ES-I3 (cell line): Measurements from ENCODE around the gene C3orf22.
"Not testable (repeated sequence)": the region's sequence is repeated elsewhere in the genome, so short reads cannot be mapped to it uniquely, and the experiment has no call there.

Source experiments
- H3K36me3 ChIP-seq: 2 replicates; pipeline ENCODE4 v1.6.1; 2013; ENCODE audit warnings: mild to moderate bottlenecking, low read length, control low read depth, moderate library complexity; ENCODE audit not compliant: insufficient read depth
- H3K4me1 ChIP-seq: 2 replicates; pipeline ENCODE4 v1.6.1; 2013; ENCODE audit warnings: mild to moderate bottlenecking, control low read depth, low read length; ENCODE audit not compliant: insufficient read depth
- H3K9ac ChIP-seq: 2 replicates; pipeline ENCODE4 v1.6.1; 2013; ENCODE audit warnings: low read depth, mild to moderate bottlenecking, low read length, moderate library complexity
- H3K9me3 ChIP-seq: 2 replicates; pipeline ENCODE4 v1.6.1; 2013; ENCODE audit warnings: mild to moderate bottlenecking, low read length, moderate library complexity; ENCODE audit not compliant: control insufficient read depth, insufficient read depth

The C3orf22 gene, protein sequence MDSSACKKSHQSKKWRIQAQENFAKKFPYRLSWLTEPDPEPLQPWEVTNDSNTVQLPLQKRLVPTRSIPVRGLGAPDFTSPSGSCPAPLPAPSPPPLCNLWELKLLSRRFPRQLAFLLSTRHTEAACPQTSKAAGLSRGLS

DNA sequence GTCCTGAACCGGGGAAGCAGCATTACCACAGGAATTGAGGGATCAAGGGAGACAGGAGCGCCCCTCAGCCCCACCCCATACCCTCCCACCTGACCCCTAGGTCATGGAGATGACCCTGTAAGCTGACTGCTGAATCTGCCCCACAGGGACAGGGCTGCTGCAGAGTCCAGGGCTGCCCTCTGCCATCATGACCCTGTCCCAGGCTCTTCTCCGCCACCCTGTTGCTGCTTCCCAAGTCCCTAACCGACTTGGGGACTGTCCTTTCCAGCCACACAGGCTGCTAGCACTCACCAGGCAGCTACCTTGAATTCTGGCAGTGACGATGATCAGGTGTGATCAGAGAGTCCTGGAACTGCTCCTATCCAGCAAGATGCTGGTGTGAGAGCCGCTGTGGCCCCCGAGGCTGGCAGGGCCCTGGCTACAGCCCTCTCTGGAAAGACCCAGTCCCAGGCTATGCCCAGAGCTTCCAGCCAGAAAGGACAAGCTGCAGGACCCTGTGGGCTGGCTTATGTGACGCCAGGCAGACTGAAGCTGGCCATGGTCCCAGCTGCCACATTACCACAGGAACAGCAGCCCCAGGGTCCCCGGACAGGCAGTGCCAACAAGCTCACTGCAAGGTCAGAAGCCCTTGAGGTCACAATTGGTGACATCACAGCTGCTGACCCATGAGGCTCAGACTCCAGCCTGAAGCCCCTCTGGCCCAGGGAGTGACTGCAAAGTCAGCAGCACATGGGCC lies at the start of gene C3orf22:
C3orf22 (minus strand) TSS at position 597 of the 736 bp plus-strand sequence. CDS start 5,542 bp downstream, outside the sequence.
- no peaks in the 10 kb centered on the region for H3K4me1 ChIP-seq
- no peaks in the 10 kb centered on the region for H3K9me3 ChIP-seq
- no peak within 1 kb of the TSS for H3K9ac ChIP-seq
- H3K36me3 ChIP-seq, result no peaks in the 10 kb centered on the region

DNA sequence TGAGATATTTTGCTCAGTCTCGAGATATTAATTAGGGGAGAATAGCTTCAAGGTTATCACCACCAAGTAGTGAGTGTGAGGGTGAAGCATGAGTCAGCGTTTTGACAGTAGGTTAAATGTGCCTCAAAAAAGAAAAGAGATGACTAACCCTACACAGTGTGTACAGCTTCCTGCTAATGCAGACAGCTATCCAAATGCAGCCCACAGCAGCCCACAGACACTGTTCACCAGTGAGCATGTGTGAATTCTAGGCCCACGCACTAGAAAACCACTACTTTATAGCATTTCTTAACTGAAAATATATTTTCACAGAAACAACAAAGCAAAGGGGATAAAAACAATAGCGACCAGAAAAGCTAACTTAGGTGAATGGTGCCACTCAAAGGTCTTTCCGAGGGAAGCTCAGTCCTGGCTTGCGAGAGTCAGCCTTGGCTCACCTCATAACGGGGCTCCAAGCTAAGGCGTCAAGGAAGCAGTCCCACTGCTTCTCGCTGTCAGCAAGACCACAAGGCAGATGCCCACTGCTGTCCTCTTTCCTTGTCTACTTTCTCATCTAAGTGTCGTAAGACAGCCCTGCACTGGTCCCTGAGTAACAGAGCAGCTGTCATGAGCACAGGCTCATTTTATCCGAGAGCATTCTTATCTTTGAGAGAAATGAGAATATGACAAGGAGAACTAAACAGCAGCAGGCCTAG lies 48.6 kb upstream of the C3orf22 start:
- H3K36me3 ChIP-seq, result no peaks in the 10 kb centered on the region
- no peak overlapping the region for H3K9ac ChIP-seq
- H3K9me3 ChIP-seq, result no peaks in the 10 kb centered on the region
- H3K4me1 ChIP-seq, result peaks cover 3% of the 10 kb centered on the region; the same call in 1 of the 2 replicates

GRCh38 chr3:126606001-126606400 lies 47.3 kb upstream of the C3orf22 start:
- Histone ChIP-seq H3K36me3 (no peaks in the 10 kb centered on the region), H3K9me3 (no peaks in the 10 kb centered on the region), H3K9ac (no peak overlapping the region), H3K4me1 (peaks cover 3% of the 10 kb centered on the region; the same call in 1 of the 2 replicates)

DNA sequence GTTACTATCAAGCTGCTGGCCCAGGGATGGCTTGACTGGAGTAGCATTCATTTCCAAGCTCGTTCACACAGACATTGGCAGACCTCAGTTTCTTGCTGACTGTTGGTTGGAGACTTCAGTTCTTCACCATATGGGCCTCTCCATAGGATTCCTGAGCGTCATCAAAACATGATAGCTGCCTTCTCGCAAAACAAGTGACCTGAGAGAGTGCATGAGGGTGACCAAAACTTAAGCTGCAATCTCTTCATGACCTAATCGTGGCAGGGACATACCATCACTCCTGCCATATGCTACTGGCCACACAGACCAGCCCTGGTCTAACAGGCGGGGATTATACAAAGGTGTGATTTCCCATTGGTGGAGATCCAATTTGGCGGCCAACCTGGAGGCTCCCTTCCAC lies 46.0 kb upstream of the C3orf22 start:
- Histone ChIP-seq H3K36me3 (no peaks in the 10 kb centered on the region), H3K9ac (no peak overlapping the region), H3K9me3 (no peaks in the 10 kb centered on the region), H3K4me1 (peaks cover 3% of the 10 kb centered on the region; the same call in 1 of the 2 replicates)

- no peaks in the 10 kb centered on the region for H3K4me1 ChIP-seq
- H3K36me3 ChIP-seq, result no peaks in the 10 kb centered on the region
- H3K9me3 ChIP-seq, result no peaks in the 10 kb centered on the region
- no peak overlapping the region for H3K9ac ChIP-seq
Measured at GRCh38 chr3:126599101-126599500, 40.4 kb upstream of the C3orf22 start.

DNA sequence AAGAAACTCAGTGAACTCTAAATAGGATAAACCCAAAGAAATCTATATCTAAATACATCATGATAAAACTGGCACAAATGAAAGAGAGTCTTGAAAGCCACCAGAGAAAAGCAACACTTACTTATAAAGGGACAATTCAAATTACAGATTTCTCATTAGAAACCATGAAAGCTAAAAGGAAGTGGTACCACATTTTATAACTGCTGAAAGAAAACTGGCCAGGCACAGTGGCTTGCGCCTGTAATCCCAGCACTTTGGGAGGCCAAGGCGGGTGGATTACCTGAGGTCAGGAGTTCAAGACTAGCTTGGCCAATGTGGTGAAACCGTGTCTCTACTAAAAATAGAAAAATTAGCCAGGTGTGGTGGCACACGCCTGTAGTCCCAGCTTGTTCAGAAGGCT lies 36.7 kb upstream of the C3orf22 start:
- H3K9ac ChIP-seq, H3K36me3 ChIP-seq, H3K9me3 ChIP-seq, H3K4me1 ChIP-seq: not testable (repeated sequence)

DNA sequence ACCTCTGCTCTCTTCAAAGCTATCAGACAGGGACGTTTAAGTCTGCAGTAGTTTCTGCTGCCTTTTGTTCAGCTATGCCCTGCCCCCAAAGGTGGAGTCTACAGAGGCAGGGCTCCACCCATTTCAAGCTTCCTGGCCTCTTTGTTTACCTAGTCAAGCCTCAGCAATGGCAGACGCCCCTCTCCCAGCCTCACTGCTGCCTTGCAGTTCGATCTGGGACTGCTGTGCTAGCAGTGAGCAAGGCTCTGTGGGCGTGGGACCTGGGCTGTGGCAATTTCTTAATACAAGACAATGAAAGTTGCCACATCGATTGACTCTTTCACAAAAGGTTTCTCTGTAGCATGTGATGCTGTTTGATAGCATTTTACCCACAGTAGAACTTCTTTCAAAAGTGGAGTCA lies 32.8 kb upstream of the C3orf22 start:
- not testable (repeated sequence) for H3K9me3 ChIP-seq, H3K9ac ChIP-seq, H3K36me3 ChIP-seq, H3K4me1 ChIP-seq

GRCh38 chr3:126582311-126582710 lies 23.6 kb upstream of the C3orf22 start:
- Histone ChIP-seq H3K36me3 (no peaks in the 10 kb centered on the region), H3K4me1 (no peaks in the 10 kb centered on the region), H3K9me3 (no peaks in the 10 kb centered on the region), H3K9ac (no peak overlapping the region)

- H3K9me3 ChIP-seq, result no peaks in the 10 kb centered on the region
Measured at GRCh38 chr3:126581569-126581968, 22.8 kb upstream of the C3orf22 start.

GRCh38 chr3:126580746-126581145 lies 22.0 kb upstream of the C3orf22 start:
- Histone ChIP-seq H3K4me1 (no peaks in the 10 kb centered on the region), H3K9me3 (no peaks in the 10 kb centered on the region), H3K9ac (no peak overlapping the region), H3K36me3 (no peaks in the 10 kb centered on the region)

More at GRCh38 chr3:126581569-126581968, 22.8 kb upstream of the C3orf22 start:
- no peaks in the 10 kb centered on the region for H3K36me3 ChIP-seq
- no peak overlapping the region for H3K9ac ChIP-seq
- no peaks in the 10 kb centered on the region for H3K4me1 ChIP-seq

- H3K36me3 ChIP-seq, result no peaks in the 10 kb centered on the region
- no peaks in the 10 kb centered on the region for H3K9me3 ChIP-seq
- no peak overlapping the region for H3K9ac ChIP-seq
- no peaks in the 10 kb centered on the region for H3K4me1 ChIP-seq
Measured at GRCh38 chr3:126578702-126579101, 20.0 kb upstream of the C3orf22 start.

GRCh38 chr3:126577261-126577660 lies 18.5 kb upstream of the C3orf22 start:
- Histone ChIP-seq H3K4me1 (no peaks in the 10 kb centered on the region), H3K9ac (no peak overlapping the region), H3K9me3 (no peaks in the 10 kb centered on the region), H3K36me3 (no peaks in the 10 kb centered on the region)

DNA sequence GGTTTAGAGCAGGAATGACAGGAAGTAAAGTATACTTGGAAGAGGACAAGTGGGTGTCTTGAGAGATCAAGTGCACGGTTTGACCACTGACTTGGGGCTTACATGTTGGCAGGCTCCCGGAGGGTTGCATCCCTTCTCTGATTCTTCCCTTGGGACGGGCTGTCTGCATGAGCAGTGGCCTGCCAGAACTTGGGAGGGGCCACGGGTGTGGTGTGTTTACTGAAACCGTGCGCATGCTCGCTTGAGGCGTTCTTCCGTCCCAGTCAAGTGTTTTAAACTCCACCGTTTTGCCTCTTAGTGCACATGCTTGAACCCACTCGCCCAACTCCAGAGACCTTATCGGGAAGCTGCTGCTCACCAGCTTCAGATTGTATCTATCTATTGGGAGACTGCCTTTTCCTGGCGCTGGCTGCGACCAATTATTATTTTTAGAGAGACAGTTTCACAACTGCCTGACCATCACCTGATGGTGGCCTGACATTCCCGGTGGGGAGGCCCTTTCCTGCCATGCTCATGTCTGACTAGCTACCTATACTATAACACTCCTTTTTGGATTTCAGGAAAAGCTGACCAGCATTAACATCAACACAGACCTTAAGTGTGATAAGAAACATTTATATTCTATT lies 14.9 kb upstream of the C3orf22 start:
- Histone ChIP-seq H3K9me3 (no peaks in the 10 kb centered on the region), H3K4me1 (no peaks in the 10 kb centered on the region), H3K36me3 (no peaks in the 10 kb centered on the region), H3K9ac (no peak overlapping the region)

- Histone ChIP-seq H3K9me3 (no peaks in the 10 kb centered on the region), H3K4me1 (no peaks in the 10 kb centered on the region), H3K36me3 (no peaks in the 10 kb centered on the region), H3K9ac (no peak overlapping the region)
Measured at GRCh38 chr3:126571078-126571477, 12.3 kb upstream of the C3orf22 start.
